T47D (cell line): ENCODE results near the gene NRN1L.

ENCODE experiments used
- DNase-seq, 2 experiments: peaks; one replicate each; pipeline versions ENCODE4 v3.0.0 to v3.0.0-alpha.2; 2011 to 2012; ENCODE audit warnings: low read depth in 1 of 2, low spot score in 1 of 2
- JUND ChIP-seq: IDR thresholded peaks from 2 replicates; pipeline ENCODE4 v1.6.1; 2012; ENCODE audit warnings: low read depth
- in situ Hi-C: cut with HindIII; loops from 2 replicates; pipeline ENCODE4 v1.10.0; 2016; ENCODE audit warnings: low sequenced_read_pairs, low pct_unique_long_range_greater_than_20kb

Gene NRN1L

DNA sequence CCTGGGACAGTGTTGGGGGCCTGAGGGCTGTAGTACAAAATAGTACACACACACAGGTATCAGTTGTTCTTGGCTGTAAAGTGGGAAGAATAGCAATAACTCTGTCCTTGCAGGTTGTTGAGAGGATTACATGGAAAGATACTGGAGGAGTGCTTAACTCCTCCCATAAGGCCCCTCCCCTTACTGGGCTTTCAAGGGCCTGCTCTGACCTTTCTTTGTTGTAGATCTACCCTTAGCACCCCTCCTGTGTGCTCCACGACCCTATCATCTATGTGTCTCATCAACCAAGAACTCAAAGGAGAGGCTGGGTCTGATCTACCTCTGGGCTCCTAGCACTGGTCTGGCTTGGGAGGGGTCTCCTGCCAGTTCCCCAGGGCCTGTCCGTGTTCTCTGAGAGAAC is 20.1 kb upstream of the NRN1L start:
- TF ChIP-seq JUND: no peak
- no peak for DNase-seq
- in situ Hi-C loops: no loop called here

DNA sequence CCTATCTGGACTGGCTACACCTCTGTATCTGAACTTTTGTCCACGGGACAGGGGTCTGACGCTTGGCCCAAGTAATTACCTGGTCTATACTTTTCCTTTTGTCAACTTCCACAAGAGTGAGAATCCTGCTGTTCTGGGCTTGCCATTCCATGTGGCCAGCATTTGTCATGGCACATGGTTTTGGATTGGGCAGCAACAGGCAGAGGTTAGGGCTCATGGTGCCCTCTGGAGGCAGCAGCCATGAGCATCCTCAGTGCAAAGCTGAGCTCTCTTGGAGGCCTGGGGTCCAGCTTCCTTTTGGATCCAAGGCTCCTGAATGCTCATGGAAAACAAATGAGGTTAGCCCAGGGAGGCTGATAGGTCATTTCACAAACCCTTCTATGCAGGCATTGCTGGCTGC is 19.4 kb upstream of the NRN1L start:
- DNase-seq: peak in 1 of 2 experiments; percentile 73
- in situ Hi-C loops: no loop called here
- TF ChIP-seq JUND: no peak

DNA sequence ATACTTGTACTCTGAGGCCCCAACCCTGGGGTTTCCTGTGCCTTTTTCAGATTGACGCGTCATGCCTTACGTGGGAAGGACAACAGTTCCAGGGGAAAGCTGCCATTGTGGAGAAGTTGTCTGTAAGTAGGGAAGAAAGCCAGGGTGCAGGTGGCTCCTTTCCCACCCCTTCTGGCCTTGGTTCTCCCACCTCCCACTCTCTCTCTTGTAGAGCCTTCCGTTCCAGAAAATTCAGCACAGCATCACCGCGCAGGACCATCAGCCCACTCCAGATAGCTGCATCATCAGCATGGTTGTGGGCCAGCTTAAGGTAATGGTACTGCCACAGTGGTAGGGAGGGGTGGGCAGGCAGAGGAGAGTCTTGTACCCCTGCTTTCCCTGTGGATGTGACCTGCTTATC is 16.4 kb upstream of the NRN1L start:
- in situ Hi-C loops: no loop called here

DNA sequence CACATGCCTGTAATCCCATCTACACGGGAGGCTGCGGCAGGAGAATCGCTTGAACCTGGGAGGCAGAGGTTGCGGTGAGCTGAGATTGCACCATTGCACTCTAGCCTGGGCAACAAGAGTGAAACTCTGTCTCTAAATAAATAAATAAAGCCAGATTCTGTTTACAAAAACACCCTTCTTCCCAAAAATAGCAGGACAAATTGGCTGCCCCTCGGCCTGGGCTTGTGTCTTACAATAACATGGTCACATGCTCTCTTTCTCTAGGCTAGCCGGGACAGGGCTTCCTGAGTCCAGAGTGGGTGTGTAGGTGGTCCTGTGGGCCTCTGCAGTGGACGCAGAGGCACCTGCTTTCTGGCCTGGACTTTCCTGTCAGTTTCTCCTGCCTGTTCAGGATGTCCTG is 15.0 kb upstream of the NRN1L start:
- in situ Hi-C loops: no loop called here
- DNase-seq: no peak
- TF ChIP-seq JUND: no peak

More for the DNA sequence above, 16.4 kb upstream of the NRN1L start:
- TF ChIP-seq JUND: no peak
- DNase-seq: no peak

DNA sequence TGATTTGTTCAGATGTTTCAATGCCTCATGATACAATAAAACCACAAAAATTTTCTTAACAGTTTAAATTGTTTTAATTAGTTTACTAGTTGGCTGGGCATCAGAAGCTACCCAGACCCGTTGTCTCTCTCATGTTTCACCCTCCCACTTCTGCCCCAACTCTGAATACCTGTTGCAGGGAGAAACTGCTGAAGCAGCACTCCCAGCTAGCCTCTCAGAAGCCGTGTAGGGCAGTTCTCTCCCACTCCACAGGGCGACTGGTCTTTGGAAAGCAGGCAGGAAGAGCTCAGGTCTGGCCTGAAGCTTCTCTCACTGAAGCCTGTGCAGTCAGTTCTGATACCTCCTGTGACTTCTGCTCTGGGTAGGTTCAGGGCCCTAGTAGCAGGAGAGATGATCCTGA is 13.4 kb upstream of the NRN1L start:
- TF ChIP-seq JUND: no peak
- in situ Hi-C loops: no loop called here

DNA sequence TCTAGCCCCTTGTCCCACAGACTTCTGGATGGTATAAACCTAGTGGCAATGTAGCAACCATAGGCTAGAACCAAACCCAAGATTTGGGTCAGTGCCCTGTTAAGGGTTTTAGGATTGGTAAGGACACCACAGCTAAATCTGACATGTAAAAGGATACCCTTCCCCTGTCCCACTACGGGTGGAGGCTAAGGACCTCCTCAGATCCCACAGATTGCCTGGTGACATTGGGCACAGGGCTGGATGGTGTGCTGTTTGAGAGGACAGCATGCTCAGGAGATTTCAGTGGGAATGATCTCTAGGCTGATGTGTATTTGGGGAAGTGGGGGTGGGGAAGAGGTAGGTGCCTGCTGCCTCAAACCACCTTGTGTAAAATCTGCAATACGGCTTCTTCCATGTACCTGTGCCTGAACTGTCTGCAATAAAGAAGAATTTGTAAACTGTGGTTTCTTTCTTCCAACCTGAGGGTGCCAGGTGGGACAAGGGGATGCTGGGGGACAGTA is 12.5 kb upstream of the NRN1L start:
- TF ChIP-seq JUND: no peak
- in situ Hi-C loops: no loop called here
- DNase-seq: no peak

More for the DNA sequence above, 13.4 kb upstream of the NRN1L start:
- DNase-seq: no peak

DNA sequence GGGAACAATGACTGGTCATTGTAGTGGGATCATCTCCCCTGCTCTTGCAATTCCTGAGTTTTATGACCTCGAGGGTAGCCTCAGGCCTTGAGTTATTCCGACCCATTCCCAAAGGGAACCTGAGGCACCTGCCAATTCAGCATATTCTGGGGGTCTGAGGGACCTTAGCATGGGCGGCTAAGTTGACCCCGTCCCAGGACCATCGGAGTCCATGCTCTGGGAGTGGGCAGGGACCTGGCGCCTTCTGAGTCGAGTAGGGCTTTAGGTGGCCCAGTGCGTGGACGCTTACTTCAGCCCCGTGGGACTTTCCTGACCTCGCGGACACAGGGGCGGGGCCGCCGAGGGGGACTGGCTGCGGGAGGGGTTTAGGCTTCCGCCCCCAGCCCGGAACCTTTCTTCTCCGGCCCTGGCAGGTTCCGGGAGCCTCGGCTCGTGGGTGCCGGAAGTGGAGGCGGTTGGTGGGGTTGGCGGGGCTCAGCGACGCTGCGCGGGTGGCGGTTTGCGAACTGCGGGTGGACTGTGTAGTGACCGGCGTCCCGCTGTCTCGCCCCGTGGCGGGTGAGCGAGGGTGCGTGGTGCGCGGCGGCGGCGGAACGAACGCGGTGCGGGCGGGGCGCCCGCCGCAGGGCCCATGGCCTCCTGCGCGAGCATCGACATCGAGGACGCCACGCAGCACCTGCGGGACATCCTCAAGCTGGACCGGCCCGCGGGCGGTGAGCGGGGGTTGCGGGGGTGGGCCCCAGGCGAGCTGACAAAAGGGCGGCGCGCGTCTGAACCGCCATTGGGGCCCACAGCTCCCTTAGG is 11.9 kb upstream of the NRN1L start, which contains the start of gene EDC4:
Gene EDC4 (plus strand): TSS at position 422 of the 804 bp plus-strand sequence. CDS start 210 bp downstream, at position 632.
- no peak for TF ChIP-seq JUND
- in situ Hi-C loops: no loop called here
- DNase-seq: peak; percentile 77 to 89

DNA sequence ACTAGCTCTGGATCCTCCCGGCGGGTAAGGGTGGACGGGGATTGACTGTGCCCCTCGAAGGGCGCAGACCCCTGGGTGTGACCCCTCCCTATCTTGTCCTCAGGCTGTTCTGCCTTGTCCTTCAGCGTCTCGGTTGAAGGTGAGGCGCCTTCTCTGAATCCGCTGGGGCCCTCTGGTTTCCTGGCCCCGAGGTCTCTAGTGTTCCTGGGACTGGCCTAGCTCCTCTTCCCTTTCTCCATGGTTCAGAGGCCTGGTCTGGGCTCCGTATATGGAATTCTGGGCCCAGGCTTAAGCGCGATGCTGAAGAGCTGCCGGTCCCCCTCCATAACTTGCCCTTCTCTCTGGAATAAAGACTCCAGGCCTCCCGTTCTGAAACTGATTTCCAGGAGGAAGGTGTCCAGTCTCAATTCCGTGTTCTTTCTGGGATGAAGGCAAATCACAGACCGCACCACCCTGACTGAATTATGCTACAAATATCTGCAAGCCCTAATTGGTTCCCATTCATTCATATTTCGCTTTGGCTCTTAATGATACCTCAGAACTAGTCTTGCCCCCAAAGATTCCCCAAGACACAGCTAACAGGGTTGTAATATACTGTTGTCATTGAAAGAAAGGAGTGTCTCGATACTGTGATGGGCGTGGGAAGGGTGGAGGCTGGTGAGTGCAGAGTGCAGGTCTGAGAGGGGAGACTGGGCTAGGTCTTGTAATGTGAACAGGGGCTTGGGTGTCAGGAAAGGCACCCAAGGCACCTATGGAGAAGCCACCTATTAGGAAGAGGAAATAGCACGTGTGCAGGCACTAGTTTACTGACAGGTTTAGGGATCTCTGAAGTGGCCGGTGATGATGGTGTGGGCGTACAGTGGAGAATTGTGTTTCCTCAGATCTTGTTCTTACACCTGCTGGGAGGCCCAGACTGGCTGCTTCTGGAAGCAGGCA is 11.0 kb upstream of the NRN1L start:
- no peak for DNase-seq
- TF ChIP-seq JUND: no peak
- in situ Hi-C loops: no loop called here

DNA sequence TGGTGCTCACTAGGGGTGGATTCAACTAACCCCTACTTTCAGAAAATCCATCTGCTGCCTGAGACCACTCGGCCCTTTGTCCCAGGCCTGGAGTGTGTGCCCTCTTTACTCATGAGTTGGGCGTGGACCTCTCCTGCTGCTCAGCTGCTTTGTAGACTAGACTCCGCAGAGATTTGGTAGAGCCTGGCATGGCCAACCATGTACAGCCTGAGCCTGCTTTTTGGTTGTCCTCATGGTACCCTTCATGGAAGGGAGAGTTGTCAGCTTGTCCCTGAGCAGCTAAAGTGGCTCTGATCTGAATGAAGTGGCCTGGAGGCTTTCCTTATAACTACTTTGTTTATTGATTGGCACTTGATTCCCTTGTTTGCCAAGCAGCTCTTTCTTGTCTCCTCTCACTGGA is 10.3 kb upstream of the NRN1L start:
- TF ChIP-seq JUND: no peak
- in situ Hi-C loops: no loop called here
- no peak for DNase-seq

DNA sequence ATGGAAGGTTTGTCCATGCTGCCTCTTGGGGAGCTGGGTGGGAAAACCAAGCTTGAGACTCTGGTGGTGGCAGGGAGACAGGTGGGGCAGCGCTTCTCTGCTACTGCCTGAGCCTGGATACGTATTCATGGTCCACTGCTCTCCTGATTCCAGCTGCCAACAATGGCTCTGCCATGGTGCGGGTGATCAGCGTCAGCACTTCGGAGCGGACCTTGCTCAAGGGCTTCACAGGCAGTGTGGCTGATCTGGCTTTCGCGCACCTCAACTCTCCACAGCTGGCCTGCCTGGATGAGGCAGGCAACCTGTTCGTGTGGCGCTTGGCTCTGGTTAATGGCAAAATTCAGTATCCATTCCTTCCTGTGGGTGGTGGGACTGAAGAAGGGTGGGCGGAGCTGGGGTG is 7.6 kb upstream of the NRN1L start:
- no peak for DNase-seq
- in situ Hi-C loops: no loop called here
- TF ChIP-seq JUND: no peak

DNA sequence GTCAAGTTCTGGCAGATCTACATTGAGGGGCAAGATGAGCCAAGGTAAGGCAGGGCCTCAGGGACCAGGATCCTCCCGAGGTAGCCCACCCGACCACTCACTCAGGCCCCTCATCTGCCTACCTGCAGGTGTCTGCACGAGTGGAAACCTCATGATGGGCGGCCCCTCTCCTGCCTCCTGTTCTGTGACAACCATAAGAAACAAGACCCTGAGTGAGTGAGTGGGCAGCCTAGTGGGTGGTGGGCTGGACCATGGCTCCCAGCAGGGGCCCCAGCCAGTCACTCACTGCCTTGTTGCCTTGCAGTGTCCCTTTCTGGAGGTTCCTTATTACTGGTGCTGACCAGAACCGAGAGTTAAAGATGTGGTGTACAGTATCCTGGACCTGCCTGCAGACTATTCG is 6.5 kb upstream of the NRN1L start:
- in situ Hi-C loops: no loop called here
- TF ChIP-seq JUND: no peak
- no peak for DNase-seq

DNA sequence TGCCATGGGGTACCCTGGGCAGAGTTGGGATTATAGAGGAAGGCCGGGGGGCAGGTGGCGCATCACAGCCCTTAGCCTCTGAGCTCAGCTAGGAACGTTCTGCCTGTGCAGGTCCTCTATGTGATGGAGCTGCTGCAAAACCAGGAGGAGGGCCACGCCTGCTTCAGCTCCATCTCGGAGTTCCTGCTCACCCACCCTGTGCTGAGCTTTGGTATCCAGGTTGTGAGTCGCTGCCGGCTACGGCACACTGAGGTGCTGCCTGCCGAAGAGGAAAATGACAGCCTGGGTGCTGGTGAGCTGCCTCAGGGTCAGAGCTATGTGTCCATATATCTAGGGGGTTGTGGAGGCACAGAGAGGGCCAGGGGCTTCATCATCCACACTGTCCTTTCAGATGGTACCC is 5.8 kb upstream of the NRN1L start:
- no peak for DNase-seq
- TF ChIP-seq JUND: no peak
- in situ Hi-C loops: no loop called here

DNA sequence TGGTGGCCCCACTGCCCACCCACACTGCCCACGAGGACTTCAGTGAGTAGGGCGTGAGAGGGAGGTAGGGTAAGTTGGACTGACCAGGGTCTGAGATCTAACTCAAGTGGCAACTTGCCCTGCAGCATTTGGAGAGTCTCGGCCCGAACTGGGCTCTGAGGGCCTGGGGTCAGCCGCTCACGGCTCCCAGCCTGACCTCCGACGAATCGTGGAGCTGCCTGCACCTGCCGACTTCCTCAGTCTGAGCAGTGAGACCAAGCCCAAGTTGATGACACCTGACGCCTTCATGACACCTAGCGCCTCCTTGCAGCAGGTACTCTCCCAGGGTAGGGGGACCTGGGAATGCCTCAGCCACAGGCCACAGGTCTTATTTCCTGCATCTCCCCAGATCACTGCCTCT is 5.2 kb upstream of the NRN1L start:
- no peak for TF ChIP-seq JUND
- no peak for DNase-seq
- in situ Hi-C loops: no loop called here
